Mesenchymal stem cell (in vitro differentiated cells and primary cell): ENCODE measurements around the gene GCH1.

Experiments
- DNase-seq: peaks from one replicate; pipeline ENCODE4 v3.0.0-alpha.2; 2013
- H2AFZ ChIP-seq: one replicate; pipeline ENCODE4 v1.6.1; 2013; ENCODE audit warnings: low read depth, mild to moderate bottlenecking, control low read depth, inconsistent platforms, low read length, moderate library complexity
- H2AK5ac ChIP-seq: 2 replicates; pipeline ENCODE4 v1.6.1; 2013; ENCODE audit warnings: low read length, moderate library complexity, mild to moderate bottlenecking, inconsistent platforms; ENCODE audit not compliant: severe bottlenecking
- H2BK120ac ChIP-seq: one replicate; pipeline ENCODE4 v1.6.1; 2013; ENCODE audit warnings: low read depth, mild to moderate bottlenecking, inconsistent platforms, low read length, moderate library complexity
- H2BK12ac ChIP-seq, 2 experiments: one replicate each; pipeline ENCODE4 v1.6.1; 2013; ENCODE audit warnings: inconsistent platforms in 2 of 2, low read length in 2 of 2, mild to moderate bottlenecking in 2 of 2, moderate library complexity in 2 of 2, control low read depth in 1 of 2
- H2BK15ac ChIP-seq: one replicate; pipeline ENCODE4 v1.6.1; 2013; ENCODE audit warnings: mild to moderate bottlenecking, low read depth, inconsistent platforms; ENCODE audit not compliant: poor library complexity, severe bottlenecking
- H2BK5ac ChIP-seq: 2 replicates; pipeline ENCODE4 v1.6.1; 2013; ENCODE audit warnings: low read depth, mild to moderate bottlenecking, low read length, control low read depth, inconsistent platforms; ENCODE audit not compliant: poor library complexity, severe bottlenecking
- H3K14ac ChIP-seq, 2 experiments: one replicate each; pipeline ENCODE4 v1.6.1; 2013; ENCODE audit warnings: inconsistent platforms in 2 of 2, low read length in 2 of 2, control low read depth in 1 of 2, mild to moderate bottlenecking in 1 of 2, moderate library complexity in 1 of 2
- H3K18ac ChIP-seq, 2 experiments: one replicate each; pipeline ENCODE4 v1.6.1; 2013; ENCODE audit warnings: inconsistent platforms in 2 of 2, low read length in 2 of 2, control low read depth in 1 of 2, low read depth in 1 of 2, mild to moderate bottlenecking in 1 of 2
- H3K23ac ChIP-seq, 2 experiments: one replicate each; pipeline ENCODE4 v1.6.1; 2013; ENCODE audit warnings: inconsistent platforms in 2 of 2, low read length in 2 of 2, mild to moderate bottlenecking in 2 of 2, moderate library complexity in 2 of 2, control low read depth in 1 of 2
- H3K27ac ChIP-seq: 2 replicates; pipeline ENCODE4 v1.5.1; 2013; ENCODE audit warnings: mild to moderate bottlenecking, moderate library complexity, low read length, control low read depth, inconsistent platforms; ENCODE audit not compliant: poor library complexity, severe bottlenecking
- H3K27me3 ChIP-seq, 2 experiments: 2 replicates each; pipeline versions ENCODE4 v1.6.1 to v1.7.0; 2013; ENCODE audit warnings: low read length in 2 of 2, mild to moderate bottlenecking in 2 of 2, moderate library complexity in 2 of 2, control low read depth in 1 of 2, inconsistent platforms in 1 of 2; ENCODE audit not compliant: control insufficient read depth in 1 of 2, insufficient read depth in 1 of 2
- H3K36me3 ChIP-seq, 2 experiments: 2 replicates each; pipeline versions ENCODE4 v1.6.1 to v1.7.0; 2013; ENCODE audit warnings: low read length in 2 of 2, control low read depth in 1 of 2, inconsistent platforms in 1 of 2, low read depth in 1 of 2, mild to moderate bottlenecking in 1 of 2; ENCODE audit not compliant: insufficient read depth in 2 of 2, control insufficient read depth in 1 of 2
- H3K4ac ChIP-seq, 2 experiments: one replicate each; pipeline ENCODE4 v1.6.1; 2013; ENCODE audit warnings: inconsistent platforms in 2 of 2, low read length in 2 of 2, mild to moderate bottlenecking in 2 of 2, moderate library complexity in 2 of 2, control low read depth in 1 of 2, low read depth in 1 of 2
- H3K4me1 ChIP-seq: 2 replicates; pipeline ENCODE4 v1.6.1; 2013; ENCODE audit warnings: low read depth, low read length, control low read depth; ENCODE audit not compliant: control insufficient read depth, insufficient read depth
- H3K4me2 ChIP-seq: 2 replicates; pipeline ENCODE4 v1.6.1; 2013; ENCODE audit warnings: low read length, mild to moderate bottlenecking, inconsistent platforms; ENCODE audit not compliant: poor library complexity, severe bottlenecking
- H3K4me3 ChIP-seq, 2 experiments: 2 replicates each; pipeline versions ENCODE4 v1.5.1 to v1.7.0; 2013; ENCODE audit warnings: low read length in 2 of 2, mild to moderate bottlenecking in 2 of 2, control low read depth in 1 of 2, low read depth in 1 of 2; ENCODE audit not compliant: insufficient read depth in 1 of 2
- H3K79me1 ChIP-seq: replicated peaks from 2 replicates; pipeline ENCODE4 v1.6.1; 2013; ENCODE audit warnings: mild to moderate bottlenecking, control low read depth, low read length, inconsistent platforms; ENCODE audit not compliant: poor library complexity, severe bottlenecking
- H3K9ac ChIP-seq: 2 replicates; pipeline ENCODE4 v1.7.0; 2013; ENCODE audit warnings: mild to moderate bottlenecking, low read length, moderate library complexity
- H3K9me3 ChIP-seq: 2 replicates; pipeline ENCODE4 v1.7.0; 2013; ENCODE audit warnings: mild to moderate bottlenecking, low read length; ENCODE audit not compliant: control insufficient read depth
- H4K8ac ChIP-seq: one replicate; pipeline ENCODE4 v1.6.1; 2013; ENCODE audit warnings: inconsistent platforms, mild to moderate bottlenecking, low read length, moderate library complexity
- H4K91ac ChIP-seq: one replicate; pipeline ENCODE4 v1.6.1; 2013; ENCODE audit warnings: mild to moderate bottlenecking, low read length, inconsistent platforms
- WGBS: methylation state at CpG from one replicate; pipeline ENCODE4 v1.1.7; 2013; ENCODE audit warnings: mixed read lengths; 5-methylcytosine and 5-hydroxymethylcytosine counted together

GCH1 gene

DNA sequence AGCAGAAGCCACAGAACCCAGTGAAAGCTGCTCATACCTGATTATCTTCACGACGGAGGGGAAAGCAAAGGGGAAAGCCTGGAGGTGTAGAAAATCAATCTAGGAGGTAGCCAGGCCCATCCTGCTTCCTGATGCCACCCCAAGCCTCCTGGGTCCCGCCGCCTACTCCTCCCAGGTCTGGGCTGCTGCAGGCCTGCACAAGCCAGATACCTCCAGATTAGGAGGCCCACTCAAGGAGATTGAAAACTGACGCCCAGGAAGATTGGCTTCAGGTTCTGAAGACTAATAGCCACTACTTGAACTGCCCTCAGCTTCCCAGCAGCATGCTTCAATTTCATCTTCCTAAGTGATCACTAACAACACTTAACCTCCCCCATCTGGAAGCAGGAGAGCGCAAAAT is 87.1 kb downstream of the GCH1 start:
- H3K14ac ChIP-seq = no peak overlapping the region
- H3K9ac ChIP-seq = no peak overlapping the region
- no peaks in the 10 kb centered on the region for H3K79me1 ChIP-seq
- H3K4me2 ChIP-seq = no peak overlapping the region
- H3K9me3 ChIP-seq = no peaks in the 10 kb centered on the region
- no peak overlapping the region for H3K18ac ChIP-seq
- no peak overlapping the region for H4K8ac ChIP-seq
- no peak for DNase-seq
- H3K27ac ChIP-seq = no peak overlapping the region
- no peak overlapping the region for H3K4ac ChIP-seq
- no peak overlapping the region for H2BK5ac ChIP-seq
- H4K91ac ChIP-seq = no peak overlapping the region
- H3K23ac ChIP-seq = no peak overlapping the region
- H2AK5ac ChIP-seq = no peak overlapping the region
- H3K36me3 ChIP-seq = no peaks in the 10 kb centered on the region
- no peak overlapping the region for H2BK12ac ChIP-seq
- H3K4me1 ChIP-seq = peaks cover 2% of the 10 kb centered on the region
- no peak overlapping the region for H2BK120ac ChIP-seq
- H3K4me3 ChIP-seq = no peak overlapping the region
- H2BK15ac ChIP-seq = no peak overlapping the region
- no peak overlapping the region for H2AFZ ChIP-seq
- H3K27me3 ChIP-seq = peaks cover 2 to 14% of the 10 kb centered on the region in 2 experiments
- 90% methylated on average over 6 of the region's 6 CpGs for WGBS

DNA sequence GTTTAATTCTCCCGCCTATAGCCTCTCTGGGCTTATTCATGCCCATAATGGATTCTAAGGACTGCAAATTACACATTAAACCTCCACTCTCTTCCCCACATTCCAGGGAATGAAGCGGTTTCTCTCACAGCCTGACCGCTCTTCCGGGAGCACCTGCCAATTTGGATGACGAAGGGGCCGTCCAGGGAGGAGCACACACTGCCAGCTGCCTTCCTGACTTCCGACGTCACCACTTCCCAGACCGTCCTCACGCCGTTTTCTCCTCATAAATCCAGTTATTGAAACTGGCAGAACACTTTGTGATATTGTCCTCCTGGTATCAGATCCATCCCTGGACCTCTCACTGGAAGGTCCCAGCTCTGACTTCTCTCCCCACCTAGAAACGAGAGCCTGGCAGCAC is 87.6 kb downstream of the GCH1 start:
- H2AK5ac ChIP-seq = no peak overlapping the region
- 93% methylated on average over 12 of the region's 12 CpGs for WGBS
- H2BK120ac ChIP-seq = no peak overlapping the region
- H2BK15ac ChIP-seq = no peak overlapping the region
- H3K18ac ChIP-seq = no peak overlapping the region
- no peak overlapping the region for H3K9ac ChIP-seq
- H4K8ac ChIP-seq = no peak overlapping the region
- H4K91ac ChIP-seq = no peak overlapping the region
- H3K4me2 ChIP-seq = no peak overlapping the region
- no peaks in the 10 kb centered on the region for H3K79me1 ChIP-seq
- H2BK5ac ChIP-seq = no peak overlapping the region
- H3K4ac ChIP-seq = no peak overlapping the region
- H3K36me3 ChIP-seq = no peaks in the 10 kb centered on the region
- no peak overlapping the region for H3K27ac ChIP-seq
- no peak overlapping the region for H2BK12ac ChIP-seq
- no peak for DNase-seq
- peaks cover 0 to 14% of the 10 kb centered on the region in 2 experiments for H3K27me3 ChIP-seq
- H3K4me1 ChIP-seq = peaks cover 2% of the 10 kb centered on the region
- H3K9me3 ChIP-seq = no peaks in the 10 kb centered on the region
- H3K23ac ChIP-seq = no peak overlapping the region
- no peak overlapping the region for H2AFZ ChIP-seq
- H3K14ac ChIP-seq = no peak overlapping the region
- H3K4me3 ChIP-seq = no peak overlapping the region

DNA sequence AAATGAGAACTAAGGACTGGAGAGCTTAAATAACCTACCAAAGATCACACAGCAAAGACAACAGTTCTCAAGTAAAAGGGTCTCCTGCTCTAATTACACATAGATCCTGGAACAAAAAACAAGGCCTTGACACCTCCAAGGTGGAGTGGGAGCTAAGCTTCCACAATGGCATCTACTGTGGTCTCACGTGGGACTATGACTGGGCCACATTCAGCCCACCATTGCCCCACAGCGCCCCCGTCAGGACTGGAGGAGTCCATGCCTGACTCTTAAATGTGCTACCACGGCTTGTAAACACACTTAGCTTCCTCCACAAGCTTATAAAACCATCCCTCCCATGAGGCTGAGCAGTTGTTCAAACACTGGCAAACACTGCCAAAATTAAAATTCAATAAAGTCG is 88.5 kb downstream of the GCH1 start:
- Histone ChIP-seq H2BK12ac (no peak overlapping the region), H3K4me3 (no peak overlapping the region), H3K18ac (no peak overlapping the region), H3K23ac (no peak overlapping the region), H3K27me3 (peaks cover 0 to 14% of the 10 kb centered on the region in 2 experiments), H2BK15ac (no peak overlapping the region), H4K91ac (no peak overlapping the region), H3K4ac (no peak overlapping the region), H4K8ac (no peak overlapping the region), H2AFZ (no peak overlapping the region), H3K9me3 (no peaks in the 10 kb centered on the region), H3K27ac (no peak overlapping the region), H2BK5ac (no peak overlapping the region), H3K79me1 (no peaks in the 10 kb centered on the region), H2BK120ac (no peak overlapping the region), H3K4me1 (peaks cover 2% of the 10 kb centered on the region), H3K14ac (no peak overlapping the region), H2AK5ac (no peak overlapping the region), H3K9ac (no peak overlapping the region), H3K4me2 (no peak overlapping the region), H3K36me3 (no peaks in the 10 kb centered on the region)
- no peak for DNase-seq
- WGBS = 79% methylated on average over 3 of the region's 5 CpGs

DNA sequence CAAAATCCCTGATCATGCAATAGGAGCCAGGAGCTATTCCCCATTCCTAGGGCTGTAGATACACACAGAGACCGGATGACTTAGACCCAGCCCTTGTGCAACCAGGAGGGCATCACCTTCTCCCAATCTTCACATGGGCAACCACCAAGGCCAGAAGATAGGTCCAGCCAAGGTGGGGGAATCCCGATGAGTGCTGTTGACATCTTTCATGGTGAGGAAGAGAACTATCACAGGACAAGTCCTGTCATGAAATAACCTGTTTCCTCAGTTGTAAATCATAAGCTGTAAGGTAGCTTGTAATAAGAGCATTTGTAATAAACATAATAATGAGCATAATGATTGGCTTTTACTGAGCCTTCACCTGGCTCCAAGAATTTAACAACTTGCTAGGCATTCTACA is 89.5 kb downstream of the GCH1 start:
- Histone ChIP-seq H2AFZ (no peak overlapping the region), H3K4me3 (no peak overlapping the region), H2BK15ac (no peak overlapping the region), H3K23ac (no peak overlapping the region), H3K27ac (no peak overlapping the region), H3K27me3 (peaks cover 0 to 14% of the 10 kb centered on the region in 2 experiments), H3K18ac (no peak overlapping the region), H4K8ac (no peak overlapping the region), H3K4me2 (no peak overlapping the region), H2BK12ac (no peak overlapping the region), H3K36me3 (no peaks in the 10 kb centered on the region), H3K9me3 (no peaks in the 10 kb centered on the region), H2BK5ac (no peak overlapping the region), H3K79me1 (no peaks in the 10 kb centered on the region), H2AK5ac (no peak overlapping the region), H2BK120ac (no peak overlapping the region), H3K4ac (no peak overlapping the region), H3K4me1 (no peaks in the 10 kb centered on the region), H4K91ac (no peak overlapping the region), H3K9ac (no peak overlapping the region), H3K14ac (no peak overlapping the region)
- 100% methylated on average over 1 of the region's 2 CpGs for WGBS
- DNase-seq = no peak
